ENCODE data around the gene MAN2A1.

DNA sequence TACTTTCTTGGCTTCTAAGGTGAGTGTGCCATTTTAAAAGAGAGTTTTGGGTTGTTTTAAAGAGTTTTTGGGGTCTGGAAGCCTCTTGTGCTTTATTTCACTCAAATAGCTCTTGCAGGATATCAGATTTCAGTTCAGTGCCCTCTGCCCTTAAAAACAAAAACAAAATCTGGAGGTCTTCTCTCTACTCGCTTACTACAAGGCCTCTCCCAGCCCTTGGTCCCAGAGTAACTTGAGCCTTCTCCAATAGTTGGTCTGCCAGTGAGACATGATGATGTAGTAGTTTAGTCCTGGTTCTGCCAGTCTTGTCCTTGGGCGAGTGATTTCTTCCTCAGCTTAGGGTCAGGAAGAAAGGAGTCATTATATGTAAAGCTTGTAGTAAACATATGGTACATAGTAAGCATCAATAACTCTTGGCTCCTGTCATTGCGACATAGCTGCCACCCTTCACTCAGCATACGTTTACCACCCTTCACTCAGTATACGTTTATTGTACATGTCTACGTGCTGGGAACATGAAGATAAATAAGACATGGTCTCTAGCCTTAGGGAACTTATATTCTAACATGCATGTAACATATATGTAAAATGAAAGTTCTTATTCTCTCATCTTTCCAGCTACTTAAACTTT, 147.6 kb downstream of the MAN2A1 start:
- TF ChIP-seq, protein P1, sequence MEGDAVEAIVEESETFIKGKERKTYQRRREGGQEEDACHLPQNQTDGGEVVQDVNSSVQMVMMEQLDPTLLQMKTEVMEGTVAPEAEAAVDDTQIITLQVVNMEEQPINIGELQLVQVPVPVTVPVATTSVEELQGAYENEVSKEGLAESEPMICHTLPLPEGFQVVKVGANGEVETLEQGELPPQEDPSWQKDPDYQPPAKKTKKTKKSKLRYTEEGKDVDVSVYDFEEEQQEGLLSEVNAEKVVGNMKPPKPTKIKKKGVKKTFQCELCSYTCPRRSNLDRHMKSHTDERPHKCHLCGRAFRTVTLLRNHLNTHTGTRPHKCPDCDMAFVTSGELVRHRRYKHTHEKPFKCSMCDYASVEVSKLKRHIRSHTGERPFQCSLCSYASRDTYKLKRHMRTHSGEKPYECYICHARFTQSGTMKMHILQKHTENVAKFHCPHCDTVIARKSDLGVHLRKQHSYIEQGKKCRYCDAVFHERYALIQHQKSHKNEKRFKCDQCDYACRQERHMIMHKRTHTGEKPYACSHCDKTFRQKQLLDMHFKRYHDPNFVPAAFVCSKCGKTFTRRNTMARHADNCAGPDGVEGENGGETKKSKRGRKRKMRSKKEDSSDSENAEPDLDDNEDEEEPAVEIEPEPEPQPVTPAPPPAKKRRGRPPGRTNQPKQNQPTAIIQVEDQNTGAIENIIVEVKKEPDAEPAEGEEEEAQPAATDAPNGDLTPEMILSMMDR (optimal IDR thresholded peaks at IDR 0.05 in 1 of 3, IDR thresholded peaks at IDR 0.05 in 1 of 3, conservative IDR thresholded peaks at IDR 0.05 in 1 of 3; ENCODE audit: extremely low read depth in 1 of 3, insufficient read depth in 2 of 3, low read length in 3 of 3) = no peak
- TF ChIP-seq EZH2 (IDR thresholded peaks at IDR 0.05; ENCODE audit: low read length) = no peak

Measured in keratinocyte (primary cell).